H1 (cell line): ENCODE results near the gene HOXD4. TPM values are rescaled to one million over a fixed set of nuclear protein-coding genes. Genes with fewer than 3 reads are reported as not detected.

Experiments used
- CTCF ChIA-PET: fragments of 300-600 bp; sonication (Branson Sonifier 250); formaldehyde crosslinking; loops from one replicate; lab custom pipeline; 2021; ENCODE audit not compliant: partially characterized antibody; lab: Charles Lee
- POLR2A ChIA-PET: fragments of 300-600 bp; sonication (Branson Sonifier 250); formaldehyde crosslinking; loops from one replicate; lab custom pipeline; 2021; ENCODE audit warnings: inconsistent platforms; ENCODE audit not compliant: partially characterized antibody; lab: Charles Lee
- DNase-seq, 2 experiments: peaks; one replicate each; pipeline versions ENCODE4 v3.0.0 to v3.0.0-alpha.2; 2010 to 2022; ENCODE audit warnings: low spot score in 2 of 2, low read depth in 1 of 2, mixed read lengths in 1 of 2
- FAIRE-seq: peaks from 2 replicates; lab custom pipeline; 2011; peaks lifted over from hg19 to GRCh38; lab: Jason Lieb, UNC
- H2AFZ ChIP-seq: 2 replicates; pipeline ENCODE4 v1.8.1; 2012; ENCODE audit warnings: low read length, inconsistent platforms
- H2AK5ac ChIP-seq: 2 replicates; pipeline ENCODE4 v1.6.1; 2013; ENCODE audit warnings: low read depth, low read length
- H2BK120ac ChIP-seq: replicated peaks from 2 replicates; pipeline ENCODE3; 2013; ENCODE audit warnings: low read depth, low read length, inconsistent platforms
- H2BK12ac ChIP-seq: 2 replicates; pipeline ENCODE4 v1.6.1; 2013; ENCODE audit warnings: low read depth, low read length
- H2BK15ac ChIP-seq: 2 replicates; pipeline ENCODE4 v1.6.1; 2013; ENCODE audit warnings: low read length
- H2BK20ac ChIP-seq: 2 replicates; pipeline ENCODE4 v1.6.1; 2013; ENCODE audit warnings: low read length
- H2BK5ac ChIP-seq: 2 replicates; pipeline ENCODE4 v1.6.1; 2013; ENCODE audit warnings: low read depth, low read length
- H3K14ac ChIP-seq: 2 replicates; pipeline ENCODE4 v1.6.1; 2013; ENCODE audit warnings: inconsistent platforms; ENCODE audit not compliant: insufficient read length
- H3K18ac ChIP-seq: 2 replicates; pipeline ENCODE4 v1.6.1; 2013; ENCODE audit warnings: low read length; ENCODE audit errors: extremely low read depth
- H3K23ac ChIP-seq: 2 replicates; pipeline ENCODE4 v1.6.1; 2013; ENCODE audit warnings: inconsistent platforms; ENCODE audit not compliant: insufficient read length
- H3K23me2 ChIP-seq: 2 replicates; pipeline ENCODE4 v1.6.1; 2013; ENCODE audit warnings: low read depth, low read length
- H3K27ac ChIP-seq: 2 replicates; pipeline ENCODE4 v1.6.1; 2011; ENCODE audit warnings: low read depth, low read length, inconsistent platforms
- H3K27me3 ChIP-seq, 4 experiments: replicated peaks in 1 of 4; 1 replicate in 1 of 4; 2 replicates in 3 of 4; pipeline versions ENCODE4 v1.6.1 to v1.8.1; 2011 to 2013; ENCODE audit warnings: low read length in 3 of 4, mild to moderate bottlenecking in 3 of 4, inconsistent platforms in 2 of 4, mixed read lengths in 2 of 4, moderate library complexity in 1 of 4; ENCODE audit not compliant: control insufficient read depth in 3 of 4, insufficient read depth in 3 of 4; ENCODE audit errors: extremely low read depth in 1 of 4
- H3K36me3 ChIP-seq, 4 experiments: 2 replicates each; pipeline versions ENCODE4 v1.6.1 to v1.8.1; 2011 to 2013; ENCODE audit warnings: mild to moderate bottlenecking in 4 of 4, low read length in 3 of 4, moderate library complexity in 2 of 4, control low read depth in 1 of 4, inconsistent platforms in 1 of 4; ENCODE audit not compliant: insufficient read depth in 4 of 4, control insufficient read depth in 2 of 4
- H3K4ac ChIP-seq: replicated peaks from 2 replicates; pipeline ENCODE3; 2013; ENCODE audit warnings: low read length, low read depth, mixed read lengths, inconsistent platforms; ENCODE audit not compliant: insufficient read length
- H3K4me1 ChIP-seq, 4 experiments: replicated peaks in 1 of 4; 1 replicate in 1 of 4; 2 replicates in 3 of 4; pipeline versions ENCODE4 v1.6.1 to v1.8.1; 2011 to 2013; ENCODE audit warnings: low read length in 3 of 4, inconsistent platforms in 2 of 4, mixed read lengths in 1 of 4; ENCODE audit not compliant: insufficient read depth in 4 of 4, control insufficient read depth in 3 of 4
- H3K4me2 ChIP-seq, 2 experiments: 2 replicates each; pipeline versions ENCODE4 v1.6.1 to v1.8.1; 2011 to 2013; ENCODE audit warnings: low read depth in 2 of 2, low read length in 2 of 2, control low read depth in 1 of 2, inconsistent platforms in 1 of 2, mild to moderate bottlenecking in 1 of 2; ENCODE audit not compliant: insufficient read depth in 1 of 2
- H3K4me3 ChIP-seq, 4 experiments: fragments of 200-600, 300-600 bp in 1 of 4; sonication (generic), shearing (Covaris generic), sonication (Bioruptor Twin) in 1 of 4; 2 replicates each; pipeline versions ENCODE4 v1.5.1 to v1.8.1; 2011 to 2016; ENCODE audit warnings: low read length in 4 of 4, low read depth in 3 of 4, control low read depth in 2 of 4, inconsistent platforms in 2 of 4, mild to moderate bottlenecking in 2 of 4, mixed read lengths in 1 of 4, moderate library complexity in 1 of 4; ENCODE audit not compliant: insufficient read depth in 2 of 4; ENCODE audit errors: extremely low read depth in 1 of 4
- H3K56ac ChIP-seq: replicated peaks from 2 replicates; pipeline ENCODE3; 2013; ENCODE audit warnings: low read depth, mild to moderate bottlenecking, mixed read lengths, low read length, inconsistent platforms; ENCODE audit not compliant: insufficient read length
- H3K79me1 ChIP-seq: 2 replicates; pipeline ENCODE4 v1.6.1; 2013; ENCODE audit warnings: low read depth, low read length, control low read depth
- H3K79me2 ChIP-seq, 2 experiments: 2 replicates each; pipeline versions ENCODE4 v1.6.1 to v1.8.1; 2012 to 2013; ENCODE audit warnings: low read length in 2 of 2, mild to moderate bottlenecking in 2 of 2, inconsistent platforms in 1 of 2; ENCODE audit not compliant: insufficient read depth in 2 of 2, control insufficient read depth in 1 of 2
- H3K9ac ChIP-seq, 4 experiments: replicated peaks in 1 of 4; 1 replicate in 1 of 4; 2 replicates in 3 of 4; pipeline versions ENCODE4 v1.6.1 to v1.8.1; 2011 to 2013; ENCODE audit warnings: low read depth in 3 of 4, low read length in 3 of 4, control low read depth in 2 of 4, mild to moderate bottlenecking in 2 of 4, moderate library complexity in 2 of 4, inconsistent platforms in 1 of 4; ENCODE audit errors: extremely low read depth in 1 of 4
- H3K9me3 ChIP-seq, 2 experiments: 2 replicates each; pipeline versions ENCODE4 v1.6.1 to v1.8.1; 2012 to 2013; ENCODE audit warnings: mild to moderate bottlenecking in 2 of 2, moderate library complexity in 2 of 2, control low read depth in 1 of 2, inconsistent platforms in 1 of 2, low read depth in 1 of 2, low read length in 1 of 2, mixed read lengths in 1 of 2; ENCODE audit not compliant: insufficient read depth in 2 of 2
- H4K20me1 ChIP-seq, 2 experiments: replicated peaks in 1 of 2; 2 replicates each; pipeline versions ENCODE3 to v1.8.1; 2011 to 2013; ENCODE audit warnings: inconsistent platforms in 2 of 2, low read length in 2 of 2, mild to moderate bottlenecking in 1 of 2; ENCODE audit not compliant: insufficient read depth in 2 of 2, control insufficient read depth in 1 of 2
- H4K5ac ChIP-seq: 2 replicates; pipeline ENCODE4 v1.6.1; 2013; ENCODE audit warnings: low read length, low read depth, mixed read lengths, inconsistent platforms; ENCODE audit not compliant: insufficient read length
- H4K8ac ChIP-seq: 2 replicates; pipeline ENCODE4 v1.8.0; 2013; ENCODE audit warnings: mild to moderate bottlenecking, moderate library complexity, low read length, inconsistent platforms; ENCODE audit not compliant: insufficient read depth; ENCODE audit errors: extremely low read depth
- H4K91ac ChIP-seq: replicated peaks from 2 replicates; pipeline ENCODE3; 2013; ENCODE audit warnings: low read length, mixed read lengths, inconsistent platforms; ENCODE audit not compliant: insufficient read length
- CBX8 ChIP-seq: fragments of 300-800, 300-1000 bp; sonication (generic); IDR thresholded peaks from 2 replicates; pipeline ENCODE4 v1.7.1; 2016; ENCODE audit warnings: low read depth, low read length, borderline replicate concordance
- CREB1 ChIP-seq: IDR thresholded peaks from 2 replicates; pipeline ENCODE4 v1.6.1; 2012; ENCODE audit warnings: inconsistent platforms
- EZH2 ChIP-seq: fragments of 200-600 bp; sonication (generic); IDR thresholded peaks from 2 replicates; pipeline ENCODE4 v1.7.1; 2012; ENCODE audit warnings: low read depth, mild to moderate bottlenecking, moderate library complexity, low read length, inconsistent platforms; ENCODE audit not compliant: severe bottlenecking
- FOSL1 ChIP-seq: IDR thresholded peaks from 2 replicates; pipeline ENCODE4 v1.6.1; 2011; ENCODE audit warnings: mild to moderate bottlenecking, low read depth, low read length, moderate library complexity; ENCODE audit not compliant: insufficient read depth
- NRF1 ChIP-seq: IDR thresholded peaks from 2 replicates; pipeline ENCODE4 v1.6.1; 2011; ENCODE audit warnings: mild to moderate bottlenecking, low read depth, low read length, improper control_type of control experiment
- RBBP5 ChIP-seq: IDR thresholded peaks from 2 replicates; pipeline ENCODE4 v1.7.1; 2012; ENCODE audit warnings: low read depth, mild to moderate bottlenecking, inconsistent platforms, low read length, moderate library complexity, borderline replicate concordance
- SIN3A ChIP-seq, 2 experiments: IDR thresholded peaks in 1 of 2; conservative IDR thresholded peaks in 1 of 2; 2 replicates each; pipeline ENCODE4 v1.6.1; 2011 to 2012; ENCODE audit warnings: low read length in 2 of 2, improper control_type of control experiment in 1 of 2, low read depth in 1 of 2, mild to moderate bottlenecking in 1 of 2
- SIRT6 ChIP-seq: IDR thresholded peaks from one replicate; pipeline ENCODE4 v1.7.1; 2012; ENCODE audit warnings: low read length, inconsistent platforms
- SRF ChIP-seq: IDR thresholded peaks from 2 replicates; pipeline ENCODE4 v1.6.1; 2011; ENCODE audit warnings: mild to moderate bottlenecking, low read depth, low read length, moderate library complexity
- TBP ChIP-seq: IDR thresholded peaks from 2 replicates; pipeline ENCODE4 v1.6.1; 2011; ENCODE audit warnings: low read depth, low read length, improper control_type of control experiment
- YY1 ChIP-seq: IDR thresholded peaks from 2 replicates; pipeline ENCODE4 v1.6.1; 2011; ENCODE audit warnings: low read depth, mild to moderate bottlenecking, low read length
- WGBS, 2 experiments: shearing (Covaris generic) in 1 of 2; methylation state at CpG; one replicate each; pipeline versions ENCODE4 v1.1.6 to v1.1.7; 2013 to 2015; ENCODE audit warnings: low lambda C conversion rate in 2 of 2, mixed read lengths in 2 of 2, inconsistent platforms in 1 of 2, low coverage in 1 of 2, missing lambda C conversion rate in 1 of 2; ENCODE audit not compliant: insufficient replicate concordance in 2 of 2, insufficient coverage in 1 of 2, insufficient read length in 1 of 2; ENCODE audit errors: extremely low coverage in 1 of 2, missing lambda C conversion rate in 1 of 2; 5-methylcytosine and 5-hydroxymethylcytosine counted together
- polyA plus RNA-seq, 7 experiments: library from polyadenylated mRNA; depleted of rRNA in 3 of 7; stranded (reverse) in 5 of 7; unstranded in 2 of 7; fragments of >200 nt in 5 of 7; fragments of 200-250 nt in 2 of 7; gene quantifications; 1 replicate in 5 of 7; 2 replicates in 1 of 7; 4 replicates in 1 of 7; pipeline versions ENCODE4 v1.2.1 to v1.2.3, GENCODE V29; 2011 to 2013; ENCODE audit warnings: missing spikeins in 2 of 7, mixed read lengths in 2 of 7
- total RNA-seq: library from RNA; stranded (reverse); fragmentation: NEBNext Ultra II Directional; extraction: Animal tissue kit (Norgen Biotek cat#: 25700); gene quantifications from 2 replicates; pipeline ENCODE4 v1.2.1, GENCODE V29; 2021

HOXD4 gene
- total and polyA plus RNA-seq, 2 of the 8 experiments (the other 6 are each of a cell fraction or from before 2014, with no cell fraction given), result not detected

DNA sequence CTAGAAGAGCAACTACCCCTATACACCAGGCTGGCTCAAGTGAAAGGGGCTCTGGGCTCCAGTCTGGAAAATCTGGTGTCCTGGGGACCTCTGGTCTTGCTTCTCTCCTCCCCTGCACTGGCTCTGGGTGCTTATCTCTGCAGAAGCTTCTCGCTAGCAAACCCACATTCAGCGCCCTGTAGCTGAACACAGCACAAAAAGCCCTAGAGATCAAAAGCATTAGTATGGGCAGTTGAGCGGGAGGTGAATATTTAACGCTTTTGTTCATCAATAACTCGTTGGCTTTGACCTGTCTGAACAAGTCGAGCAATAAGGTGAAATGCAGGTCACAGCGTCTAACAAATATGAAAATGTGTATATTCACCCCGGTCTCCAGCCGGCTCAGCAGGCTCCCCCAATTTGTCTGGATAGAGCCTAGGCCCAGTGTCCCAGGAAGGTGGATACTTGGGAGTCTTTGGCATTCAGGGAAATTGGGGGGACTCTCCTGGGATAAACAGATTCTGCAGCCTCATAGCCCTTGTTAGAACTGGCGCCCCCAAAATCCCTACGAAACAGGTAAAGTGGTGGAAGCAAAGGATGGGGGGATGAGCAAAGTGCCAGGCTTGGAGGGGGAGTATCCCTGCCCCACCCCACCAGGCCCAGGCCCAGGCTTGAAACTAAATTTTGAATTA is 2.5 kb upstream of the HOXD4 start:
- no peak overlapping the region for H4K91ac ChIP-seq
- no peaks in the 10 kb centered on the region for H3K79me2 ChIP-seq
- H3K4me2 ChIP-seq, result no peak overlapping the region
- no peak overlapping the region for H2BK20ac ChIP-seq
- peaks cover 18 to 34% of the 10 kb centered on the region in 2 experiments for H4K20me1 ChIP-seq
- no peak overlapping the region for H2BK120ac ChIP-seq
- no peak overlapping the region for H3K27ac ChIP-seq
- H4K8ac ChIP-seq, result no peak overlapping the region
- H3K23me2 ChIP-seq, result peaks cover 2% of the 10 kb centered on the region; the same call in 1 of the 2 replicates
- no peak overlapping the region for H3K14ac ChIP-seq
- CTCF ChIA-PET, result interaction anchor here (1.0 to 4.4 kb wide), 5 partner anchors 9 to 26 kb away, joined by 3 to 36 read pairs (median 10); no protein-coding TSS in a partner anchor
- H2BK15ac ChIP-seq, result no peak overlapping the region
- no peak overlapping the region for H2AK5ac ChIP-seq
- DNase-seq, result no peak
- peaks cover 0 to 11% (median 0%) of the 10 kb centered on the region in 4 experiments; a peak in 1 of 8 replicates for H3K36me3 ChIP-seq
- POLR2A ChIA-PET, result no interaction called here
- no peak overlapping the region for H3K4me3 ChIP-seq
- TF ChIP-seq TBP, result no peak
- no peak for TF ChIP-seq SRF
- TF ChIP-seq SIRT6, result no peak
- no peak for TF ChIP-seq NRF1
- peak; percentile 1 for TF ChIP-seq EZH2
- no peak for TF ChIP-seq FOSL1
- no peak for TF ChIP-seq CREB1
- no peak for TF ChIP-seq RBBP5
- no peak for TF ChIP-seq YY1
- no peak for TF ChIP-seq SIN3A (conservative IDR thresholded peaks at IDR 0.05 in 1 of 2, IDR thresholded peaks at IDR 0.05 in 1 of 2; ENCODE audit: low read depth in 1 of 2, low read length in 2 of 2)
- TF ChIP-seq CBX8, result 0 out of 2 replicates have a peak, but pooled peaks have one; percentile 28
- no peak overlapping the region for H2BK12ac ChIP-seq
- H3K4ac ChIP-seq, result no peak overlapping the region
- H3K9ac ChIP-seq, result no peak overlapping the region
- H3K4me1 ChIP-seq, result peaks cover 0 to 10% (median 2%) of the 10 kb centered on the region in 4 experiments; a peak in 4 of 7 replicates
- no peak overlapping the region for H3K56ac ChIP-seq
- FAIRE-seq, result no peak
- no peak overlapping the region for H4K5ac ChIP-seq
- H2BK5ac ChIP-seq, result no peak overlapping the region
- H3K9me3 ChIP-seq, result no peaks in the 10 kb centered on the region; a peak in 1 of 4 replicates
- 27% methylated on average over 10 of the region's 11 CpGs; no CpG with 5 or more reads in 1 of the 2 experiments for WGBS, 2 experiments
- no peaks in the 10 kb centered on the region for H3K79me1 ChIP-seq
- no peak overlapping the region for H3K18ac ChIP-seq
- H3K27me3 ChIP-seq, result peaks cover 95 to 100% (median 99%) of the 10 kb centered on the region in 4 experiments
- H3K23ac ChIP-seq, result no peak overlapping the region
- no peak overlapping the region for H2AFZ ChIP-seq
